ENCODE data around the gene ABCC3. TPM values are rescaled to one million over a fixed set of nuclear protein-coding genes. Genes with fewer than 3 reads are reported as not detected.

Gene ABCC3
- total RNA-seq, 1 donor, result 18.1 TPM

DNA sequence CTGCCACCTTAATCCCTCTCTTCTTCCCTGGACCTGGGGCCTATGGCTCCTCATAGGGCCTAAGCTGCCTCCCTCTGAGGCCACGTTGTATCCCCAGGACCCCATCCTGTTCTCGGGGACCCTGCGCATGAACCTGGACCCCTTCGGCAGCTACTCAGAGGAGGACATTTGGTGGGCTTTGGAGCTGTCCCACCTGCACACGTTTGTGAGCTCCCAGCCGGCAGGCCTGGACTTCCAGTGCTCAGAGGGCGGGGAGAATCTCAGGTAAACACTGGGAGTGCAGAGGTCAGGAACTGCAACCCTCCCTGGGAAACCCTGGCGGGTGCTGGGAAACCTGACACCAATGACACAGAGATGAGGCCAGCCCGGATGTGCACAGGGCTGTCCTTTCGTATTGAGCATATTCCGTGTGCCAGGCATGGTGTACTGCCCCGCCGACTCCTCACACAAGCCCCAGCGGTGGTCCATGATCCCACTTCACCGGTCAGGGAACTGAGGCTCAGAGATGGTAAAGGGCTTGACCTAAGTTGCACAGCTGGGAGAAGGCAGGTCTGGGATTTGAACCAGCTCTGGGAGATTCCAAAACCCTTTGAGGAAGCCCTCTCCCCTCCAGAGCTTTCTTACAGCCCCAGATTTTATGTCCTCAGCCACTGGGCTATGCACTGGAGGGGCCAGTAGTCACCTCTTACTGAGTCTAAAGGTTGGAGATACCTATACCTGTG, 50.1 kb downstream of the ABCC3 start:
- no peaks in the 10 kb centered on the region for H3K27me3 ChIP-seq (ENCODE audit: insufficient read depth, low read length)
- H3K9me3 ChIP-seq (ENCODE audit: low read depth, low read length), result no peaks in the 10 kb centered on the region
- H3K4me1 ChIP-seq (ENCODE audit: insufficient read depth, low read length), result no peaks in the 10 kb centered on the region
- H3K4me3 ChIP-seq (ENCODE audit: low read length), result no peak overlapping the region

DNA sequence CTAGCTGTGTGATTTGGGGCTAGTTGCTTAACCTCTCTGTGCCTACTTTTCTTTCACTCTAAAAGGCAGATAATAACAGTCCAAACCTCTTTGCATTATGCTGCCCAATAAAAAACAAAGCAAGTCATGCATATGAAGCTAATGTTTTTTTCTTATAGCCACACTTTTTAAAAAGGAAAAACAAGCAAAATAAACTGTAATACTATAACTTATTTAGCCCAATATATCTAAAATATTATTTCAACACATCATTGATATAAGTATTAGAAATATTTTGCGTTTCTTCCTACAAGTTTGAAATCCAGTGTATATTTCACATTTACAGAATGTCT, 50.6 kb downstream of the ABCC3 start:
- Histone ChIP-seq H3K9me3 (ENCODE audit: low read depth, low read length) (no peaks in the 10 kb centered on the region), H3K4me1 (ENCODE audit: insufficient read depth, low read length) (no peaks in the 10 kb centered on the region), H3K27me3 (ENCODE audit: insufficient read depth, low read length) (no peaks in the 10 kb centered on the region), H3K4me3 (ENCODE audit: low read length) (no peak overlapping the region)

DNA sequence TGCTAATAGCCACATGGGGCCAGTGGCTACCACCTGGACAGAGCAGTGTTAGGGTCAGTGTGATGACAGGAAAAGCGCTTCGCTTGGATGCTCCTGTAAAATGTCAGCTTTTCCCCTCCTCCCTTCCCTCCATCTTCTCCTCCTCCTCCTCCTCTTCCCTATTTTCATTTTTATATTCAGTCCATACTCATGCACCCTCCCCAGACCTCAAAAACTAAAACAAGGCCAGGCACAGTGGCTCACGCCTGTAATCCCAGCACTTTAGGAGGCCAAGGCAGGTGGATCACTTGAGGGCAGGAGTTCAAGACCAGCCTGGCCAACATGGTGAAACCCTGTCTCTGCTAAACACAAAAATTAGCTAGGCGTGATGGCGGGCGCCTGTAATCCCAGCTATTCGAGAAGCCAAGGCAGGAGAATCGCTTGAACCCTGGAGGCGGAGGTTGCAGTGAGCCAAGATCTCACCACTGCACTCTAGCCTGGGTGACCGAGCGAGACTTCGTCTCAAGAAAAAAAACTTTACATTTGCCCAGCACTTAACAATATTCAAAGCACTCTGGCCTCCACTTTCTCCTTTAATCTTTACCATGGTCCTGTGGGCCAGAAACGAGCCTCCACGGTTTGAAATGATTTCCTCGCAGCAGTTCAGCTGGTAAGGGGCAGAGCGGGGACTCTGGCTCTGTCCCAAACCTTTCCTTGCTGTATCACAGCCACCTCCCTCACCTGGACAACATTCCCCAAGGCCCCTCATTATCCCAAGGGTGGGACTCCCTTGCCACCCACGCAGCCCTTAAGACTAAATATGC, 51.2 kb downstream of the ABCC3 start:
- no peak overlapping the region for H3K4me3 ChIP-seq (ENCODE audit: low read length)
- H3K4me1 ChIP-seq (ENCODE audit: insufficient read depth, low read length), result no peaks in the 10 kb centered on the region
- H3K27me3 ChIP-seq (ENCODE audit: insufficient read depth, low read length), result no peaks in the 10 kb centered on the region
- no peaks in the 10 kb centered on the region for H3K9me3 ChIP-seq (ENCODE audit: low read depth, low read length)

DNA sequence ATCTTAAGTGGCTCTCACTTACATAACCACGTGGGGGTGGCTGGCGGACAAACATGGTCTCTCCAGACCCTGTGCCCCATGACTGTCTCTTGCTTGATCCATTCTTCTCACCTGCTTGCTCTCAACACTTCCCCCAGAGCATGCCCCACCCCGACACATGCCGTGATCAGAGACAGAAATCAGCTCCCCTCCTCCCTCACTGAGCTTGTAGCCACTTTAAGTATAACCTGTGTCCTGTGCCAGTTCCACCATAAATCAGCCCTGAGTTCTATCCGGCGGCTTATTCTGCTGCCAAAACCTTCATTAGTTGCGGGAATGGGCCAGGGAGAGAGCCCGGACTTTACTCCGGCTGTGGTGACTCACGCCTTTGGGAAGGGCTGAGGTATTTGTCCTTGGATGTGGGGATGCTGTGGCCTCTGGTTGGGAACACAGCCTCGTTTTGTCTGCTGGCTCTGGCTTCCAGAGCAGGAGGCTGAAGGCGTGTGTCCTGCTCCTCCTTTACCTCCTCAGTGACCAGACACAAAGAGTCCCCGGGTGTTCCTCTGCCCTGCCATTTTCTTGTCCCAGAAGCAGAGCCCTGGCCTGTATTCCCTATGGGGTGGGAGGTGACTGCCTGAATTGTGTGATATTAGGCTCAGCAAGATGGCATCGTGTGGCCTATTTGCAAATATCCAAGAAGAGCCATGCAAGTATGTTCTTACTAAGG, 52.0 kb downstream of the ABCC3 start:
- Histone ChIP-seq H3K4me1 (ENCODE audit: insufficient read depth, low read length) (no peaks in the 10 kb centered on the region), H3K4me3 (ENCODE audit: low read length) (no peak overlapping the region), H3K27me3 (ENCODE audit: insufficient read depth, low read length) (no peaks in the 10 kb centered on the region), H3K9me3 (ENCODE audit: low read depth, low read length) (no peaks in the 10 kb centered on the region)

DNA sequence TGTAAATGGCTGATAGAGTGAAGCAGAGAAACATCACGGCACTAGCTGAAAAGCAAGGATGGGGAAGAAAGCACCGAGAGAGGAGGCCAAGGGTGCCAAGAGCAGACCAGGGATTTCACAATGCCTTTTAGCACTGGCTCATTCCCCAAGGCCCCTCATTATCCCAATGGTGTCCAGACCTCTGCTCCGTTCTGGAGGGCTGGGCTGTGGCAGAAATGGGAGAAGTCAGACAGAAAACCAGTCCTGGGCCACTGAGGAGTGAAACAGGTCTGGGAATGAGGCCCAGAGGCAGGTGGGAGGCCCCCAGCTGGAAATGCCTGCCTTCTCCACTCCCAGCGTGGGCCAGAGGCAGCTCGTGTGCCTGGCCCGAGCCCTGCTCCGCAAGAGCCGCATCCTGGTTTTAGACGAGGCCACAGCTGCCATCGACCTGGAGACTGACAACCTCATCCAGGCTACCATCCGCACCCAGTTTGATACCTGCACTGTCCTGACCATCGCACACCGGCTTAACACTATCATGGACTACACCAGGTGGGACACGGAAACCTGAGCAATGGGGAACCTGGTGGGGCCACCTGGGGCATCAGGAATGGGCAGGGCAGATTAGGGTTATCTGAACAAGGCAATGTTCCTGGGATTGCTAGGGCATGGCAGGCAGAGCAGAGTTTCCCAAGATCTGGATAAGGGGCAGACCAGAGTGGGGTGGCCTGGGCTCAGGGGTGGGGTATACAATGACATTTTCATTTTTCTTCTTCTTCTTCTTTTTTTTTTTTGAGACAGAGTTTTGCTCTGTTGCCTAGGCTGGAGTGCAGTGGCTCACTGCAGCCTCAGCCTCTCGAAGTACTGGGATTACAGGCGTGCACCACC, 52.8 kb downstream of the ABCC3 start:
- H3K4me3 ChIP-seq (ENCODE audit: low read length), result no peak overlapping the region
- H3K27me3 ChIP-seq (ENCODE audit: insufficient read depth, low read length), result no peaks in the 10 kb centered on the region
- H3K4me1 ChIP-seq (ENCODE audit: insufficient read depth, low read length), result no peaks in the 10 kb centered on the region
- H3K9me3 ChIP-seq (ENCODE audit: low read depth, low read length), result no peaks in the 10 kb centered on the region

DNA sequence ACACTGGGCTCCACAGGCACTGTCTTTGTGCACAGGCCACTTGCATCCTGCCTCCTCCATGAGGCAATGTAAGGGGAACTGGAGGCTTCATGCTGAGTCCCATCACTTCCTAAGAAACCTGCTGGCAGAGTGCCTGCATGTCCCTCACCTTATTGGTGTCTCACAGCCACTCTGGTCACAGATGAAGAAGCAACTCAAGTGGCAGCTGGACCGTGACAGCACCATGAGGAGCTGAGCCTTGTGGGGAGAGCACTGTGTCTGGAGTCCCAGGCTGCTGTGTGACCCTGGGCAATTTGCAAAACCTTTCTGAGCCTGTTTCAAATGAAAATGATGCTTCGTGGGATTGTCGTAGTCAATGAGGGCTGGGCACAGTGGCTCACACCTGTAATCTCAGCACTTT, 53.6 kb downstream of the ABCC3 start:
- Histone ChIP-seq H3K9me3 (ENCODE audit: low read depth, low read length) (no peaks in the 10 kb centered on the region), H3K4me3 (ENCODE audit: low read length) (no peak overlapping the region), H3K4me1 (ENCODE audit: insufficient read depth, low read length) (no peaks in the 10 kb centered on the region), H3K27me3 (ENCODE audit: insufficient read depth, low read length) (no peaks in the 10 kb centered on the region)

DNA sequence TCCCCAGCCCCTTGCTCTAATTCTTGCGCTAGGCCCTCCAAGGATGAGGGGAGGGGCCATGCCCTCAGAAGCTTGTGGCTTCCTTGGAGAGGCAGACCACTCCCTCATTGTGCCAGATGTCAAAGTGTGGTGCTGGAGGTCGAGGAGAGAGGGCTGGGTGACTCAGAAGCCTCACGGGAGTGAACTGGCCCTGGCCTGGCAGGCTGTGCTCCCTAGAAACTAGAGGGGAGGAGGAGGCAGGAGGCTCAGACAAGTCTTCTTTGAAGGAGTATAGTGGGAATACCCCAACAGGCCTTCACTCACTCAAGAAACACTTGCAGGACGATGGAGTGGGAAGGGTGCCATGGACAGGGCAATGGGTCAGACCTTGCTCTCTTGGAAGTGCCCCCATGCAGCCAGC, 54.6 kb downstream of the ABCC3 start:
- Histone ChIP-seq H3K4me1 (ENCODE audit: insufficient read depth, low read length) (no peaks in the 10 kb centered on the region), H3K4me3 (ENCODE audit: low read length) (no peak overlapping the region), H3K9me3 (ENCODE audit: low read depth, low read length) (no peaks in the 10 kb centered on the region), H3K27me3 (ENCODE audit: insufficient read depth, low read length) (no peaks in the 10 kb centered on the region)

DNA sequence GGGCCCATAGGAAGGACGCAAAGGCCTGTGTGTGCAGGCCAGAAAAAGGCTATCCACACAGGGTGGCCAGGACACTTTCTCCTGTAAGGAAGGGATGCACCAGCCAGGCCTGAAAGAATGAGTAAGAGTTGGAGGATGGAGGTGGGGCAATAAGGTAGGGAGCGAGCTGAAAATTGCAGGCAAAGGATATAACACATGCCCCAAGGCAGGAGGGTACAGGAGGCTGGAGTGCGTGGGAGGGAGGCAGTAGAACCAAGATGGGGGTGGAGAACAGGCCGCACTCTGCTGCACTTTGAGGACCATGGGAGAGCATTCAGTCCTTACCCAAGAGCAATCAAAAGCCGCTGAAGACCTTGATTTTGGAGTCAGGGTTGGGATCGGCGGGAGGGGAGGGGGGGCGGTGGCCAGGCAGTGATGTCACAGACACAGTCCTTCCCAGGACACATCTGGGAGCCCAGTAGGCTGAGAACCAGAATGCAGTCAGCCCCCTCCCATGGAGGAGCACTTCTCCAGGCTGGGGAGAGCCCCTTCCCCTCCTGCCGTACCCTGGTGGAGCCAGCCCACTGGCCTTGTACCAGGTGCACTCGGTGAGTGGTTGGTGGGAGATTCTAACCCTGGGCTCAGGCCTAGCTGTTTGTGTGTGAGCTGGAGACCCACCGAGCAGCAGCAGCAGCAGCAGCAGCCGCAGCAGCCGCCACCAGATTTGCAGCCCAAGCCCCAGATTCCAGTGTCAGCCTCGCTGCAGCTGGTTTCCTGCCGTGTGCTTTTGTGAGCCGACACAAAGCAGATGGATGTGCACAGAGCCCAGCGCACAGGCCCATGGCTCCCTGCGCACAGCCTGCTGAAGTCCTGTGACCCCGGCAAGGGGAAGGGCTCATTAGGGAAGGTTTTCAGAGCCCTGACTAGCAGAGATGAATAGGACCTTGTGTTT, 55.5 kb downstream of the ABCC3 start:
- no peak overlapping the region for H3K4me3 ChIP-seq (ENCODE audit: low read length)
- H3K9me3 ChIP-seq (ENCODE audit: low read depth, low read length), result no peaks in the 10 kb centered on the region
- no peaks in the 10 kb centered on the region for H3K27me3 ChIP-seq (ENCODE audit: insufficient read depth, low read length)
- no peaks in the 10 kb centered on the region for H3K4me1 ChIP-seq (ENCODE audit: insufficient read depth, low read length)

DNA sequence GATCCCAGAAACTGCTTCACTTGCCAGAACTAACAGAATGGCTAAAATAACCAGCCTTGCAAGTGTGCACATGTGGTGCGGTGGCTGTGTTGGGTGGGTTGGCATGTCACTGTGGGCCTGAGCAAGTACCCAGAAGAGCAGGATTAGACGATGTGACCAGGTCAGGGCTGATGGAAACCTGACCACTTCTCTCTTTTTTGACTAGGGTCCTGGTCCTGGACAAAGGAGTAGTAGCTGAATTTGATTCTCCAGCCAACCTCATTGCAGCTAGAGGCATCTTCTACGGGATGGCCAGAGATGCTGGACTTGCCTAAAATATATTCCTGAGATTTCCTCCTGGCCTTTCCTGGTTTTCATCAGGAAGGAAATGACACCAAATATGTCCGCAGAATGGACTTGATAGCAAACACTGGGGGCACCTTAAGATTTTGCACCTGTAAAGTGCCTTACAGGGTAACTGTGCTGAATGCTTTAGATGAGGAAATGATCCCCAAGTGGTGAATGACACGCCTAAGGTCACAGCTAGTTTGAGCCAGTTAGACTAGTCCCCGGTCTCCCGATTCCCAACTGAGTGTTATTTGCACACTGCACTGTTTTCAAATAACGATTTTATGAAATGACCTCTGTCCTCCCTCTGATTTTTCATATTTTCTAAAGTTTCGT, 56.3 kb downstream of the ABCC3 start:
- no peaks in the 10 kb centered on the region for H3K9me3 ChIP-seq (ENCODE audit: low read depth, low read length)
- H3K4me1 ChIP-seq (ENCODE audit: insufficient read depth, low read length), result no peaks in the 10 kb centered on the region

DNA sequence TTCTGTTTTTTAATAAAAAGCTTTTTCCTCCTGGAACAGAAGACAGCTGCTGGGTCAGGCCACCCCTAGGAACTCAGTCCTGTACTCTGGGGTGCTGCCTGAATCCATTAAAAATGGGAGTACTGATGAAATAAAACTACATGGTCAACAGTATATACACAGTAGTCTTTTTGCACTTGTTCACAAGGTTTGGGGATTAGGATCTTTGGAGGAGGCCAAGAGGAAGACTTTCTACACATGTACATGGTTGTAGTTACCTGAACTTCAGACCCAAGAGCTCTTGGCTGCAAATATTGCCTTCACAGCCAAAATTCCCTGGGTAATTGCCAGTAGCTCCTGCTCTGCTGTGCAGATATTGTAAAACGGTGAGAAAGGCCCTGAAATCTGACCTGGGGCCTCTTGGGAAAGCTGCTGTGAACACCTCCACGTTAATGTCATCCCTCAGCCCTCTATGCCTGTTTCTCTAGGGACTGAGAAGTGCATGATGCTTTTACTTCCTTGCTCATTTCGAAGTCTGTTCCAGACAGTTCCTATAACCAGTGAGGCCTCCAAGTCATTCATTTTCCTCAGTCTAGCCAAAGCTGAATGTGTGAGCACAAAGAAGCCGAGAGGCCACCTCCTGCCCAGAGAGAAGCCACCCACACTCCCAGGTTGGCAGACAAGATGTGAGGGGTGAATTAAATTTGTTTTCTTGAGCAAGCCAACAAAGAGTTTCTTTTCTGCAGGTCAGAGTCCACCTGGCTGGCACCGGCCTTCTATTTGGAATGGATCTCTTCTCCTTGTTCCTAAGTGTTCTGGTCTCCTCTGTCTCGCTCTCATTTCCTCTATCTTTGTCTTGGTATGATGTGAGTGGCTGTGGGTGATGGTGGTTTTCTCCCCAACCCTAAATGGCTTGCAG, 57.1 kb downstream of the ABCC3 start:
- Histone ChIP-seq H3K4me3 (ENCODE audit: low read length) (no peak overlapping the region), H3K27me3 (ENCODE audit: insufficient read depth, low read length) (no peaks in the 10 kb centered on the region), H3K9me3 (ENCODE audit: low read depth, low read length) (no peaks in the 10 kb centered on the region), H3K4me1 (ENCODE audit: insufficient read depth, low read length) (no peaks in the 10 kb centered on the region)

More for the DNA sequence above, 56.3 kb downstream of the ABCC3 start:
- Histone ChIP-seq H3K4me3 (ENCODE audit: low read length) (no peak overlapping the region), H3K27me3 (ENCODE audit: insufficient read depth, low read length) (no peaks in the 10 kb centered on the region)

DNA sequence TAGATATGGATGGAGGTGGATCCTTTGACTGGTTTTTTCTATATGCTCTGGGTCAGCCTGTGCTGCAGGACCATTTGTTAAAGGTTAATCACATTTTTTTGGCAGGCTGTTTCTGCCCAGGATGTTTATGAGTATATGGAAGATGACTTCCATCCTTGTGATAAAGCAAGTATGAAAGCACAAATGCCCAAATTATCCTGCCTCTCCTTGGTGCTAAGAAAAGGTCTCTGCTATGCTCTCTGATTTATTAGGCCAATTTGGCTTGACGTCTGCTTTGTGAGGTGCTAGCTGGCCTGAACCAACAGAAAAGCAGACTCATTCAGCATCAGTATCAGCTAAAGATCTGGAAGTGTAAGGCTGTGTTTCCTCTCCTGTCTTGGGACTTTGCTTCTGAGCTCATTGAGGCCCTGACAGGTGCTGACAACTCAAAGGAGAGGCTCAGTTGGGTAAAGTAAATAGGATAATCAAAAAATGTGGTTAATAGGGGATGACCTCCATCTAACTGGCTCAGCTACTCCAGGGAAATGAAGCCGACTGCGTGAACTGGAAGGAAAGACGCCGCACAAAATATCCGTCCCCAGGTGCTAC, 57.9 kb downstream of the ABCC3 start:
- Histone ChIP-seq H3K27me3 (ENCODE audit: insufficient read depth, low read length) (no peaks in the 10 kb centered on the region), H3K9me3 (ENCODE audit: low read depth, low read length) (no peaks in the 10 kb centered on the region), H3K4me3 (ENCODE audit: low read length) (no peak overlapping the region), H3K4me1 (ENCODE audit: insufficient read depth, low read length) (no peaks in the 10 kb centered on the region)

DNA sequence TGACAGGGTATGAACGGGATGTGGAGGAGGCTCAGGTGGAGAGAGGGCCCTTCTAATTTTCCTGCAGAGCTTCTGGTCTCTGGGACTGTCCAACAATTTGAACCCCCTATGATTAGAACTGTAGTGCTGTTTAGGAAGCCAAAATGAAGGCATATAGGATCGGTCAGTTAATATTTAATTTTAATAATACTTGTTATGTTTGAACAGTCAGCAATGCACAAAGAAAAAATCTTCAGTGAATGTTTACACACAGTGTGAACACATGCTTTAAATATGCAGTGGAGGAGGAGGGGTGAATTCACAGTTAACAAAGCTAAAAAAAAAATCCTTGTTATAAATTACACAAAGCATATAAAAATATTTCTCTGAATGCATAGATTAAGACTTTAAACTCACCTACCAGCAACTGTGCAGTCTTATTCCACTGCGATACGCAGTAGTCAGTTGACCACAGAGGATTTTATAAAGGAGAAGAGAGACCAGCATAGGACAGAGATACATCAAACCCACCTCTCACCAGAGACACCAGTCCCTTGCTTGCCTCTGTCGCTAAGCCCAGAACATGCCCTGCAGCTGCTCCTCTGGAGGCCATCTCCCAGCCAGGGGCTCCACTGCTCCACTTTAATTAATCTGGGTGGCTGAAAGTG, 58.5 kb downstream of the ABCC3 start:
- H3K4me3 ChIP-seq (ENCODE audit: low read length), result no peak overlapping the region
- H3K27me3 ChIP-seq (ENCODE audit: insufficient read depth, low read length), result no peaks in the 10 kb centered on the region
- H3K4me1 ChIP-seq (ENCODE audit: insufficient read depth, low read length), result no peaks in the 10 kb centered on the region
- H3K9me3 ChIP-seq (ENCODE audit: low read depth, low read length), result no peaks in the 10 kb centered on the region
